Liver (tissue), 9 donors: ENCODE measurements around the gene TRAK1. TPM values are rescaled to one million over a fixed set of nuclear protein-coding genes. Genes with fewer than 3 reads are reported as not detected.

Source experiments
- DNase-seq: peaks from one replicate; pipeline ENCODE4 v3.0.0-alpha.2; 2017; ENCODE audit warnings: low spot score
- H3K27ac ChIP-seq, 2 donors: one replicate each; pipeline ENCODE4 v1.7.0; 2013; ENCODE audit warnings: inconsistent platforms in 2 of 2, low read length in 2 of 2, control low read depth in 1 of 2, low read depth in 1 of 2, mild to moderate bottlenecking in 1 of 2
- H3K27me3 ChIP-seq, 4 donors: one replicate each; pipeline versions ENCODE4 v1.6.1 to v1.7.0; 2013; ENCODE audit warnings: low read length in 3 of 4, inconsistent platforms in 1 of 4, mild to moderate bottlenecking in 1 of 4, moderate library complexity in 1 of 4; ENCODE audit not compliant: control insufficient read depth in 4 of 4, insufficient read depth in 4 of 4
- H3K36me3 ChIP-seq, 4 donors: one replicate each; pipeline versions ENCODE4 v1.6.1 to v1.7.0; 2013; ENCODE audit warnings: low read length in 3 of 4, mild to moderate bottlenecking in 3 of 4, low read depth in 1 of 4, moderate library complexity in 1 of 4; ENCODE audit not compliant: control insufficient read depth in 4 of 4, insufficient read depth in 3 of 4
- H3K4me1 ChIP-seq, 4 donors: one replicate each; pipeline versions ENCODE4 v1.6.1 to v1.7.0; 2013; ENCODE audit warnings: low read length in 3 of 4, mild to moderate bottlenecking in 3 of 4, moderate library complexity in 1 of 4; ENCODE audit not compliant: control insufficient read depth in 4 of 4, insufficient read depth in 4 of 4
- H3K4me3 ChIP-seq, 3 donors: one replicate each; pipeline versions ENCODE4 v1.6.1 to v1.7.0; 2013; ENCODE audit warnings: low read length in 3 of 3, control low read depth in 1 of 3, low read depth in 1 of 3, mild to moderate bottlenecking in 1 of 3
- H3K9ac ChIP-seq, 2 donors: one replicate each; pipeline ENCODE4 v1.7.0; 2013; ENCODE audit warnings: low read length in 2 of 2, mild to moderate bottlenecking in 2 of 2, moderate library complexity in 2 of 2, control low read depth in 1 of 2, low read depth in 1 of 2
- H3K9me3 ChIP-seq, 4 donors: one replicate each; pipeline versions ENCODE4 v1.6.1 to v1.7.0; 2013; ENCODE audit warnings: low read length in 3 of 4; ENCODE audit not compliant: control insufficient read depth in 4 of 4
- ATF3 ChIP-seq: IDR thresholded peaks from 2 replicates; pipeline ENCODE4 v1.6.1; 2016; ENCODE audit warnings: antibody characterized with exemption
- CTCF ChIP-seq: fragments of 150-350 bp; IDR thresholded peaks from 2 replicates; pipeline ENCODE4 v1.5.1; 2017; ENCODE audit warnings: improper control_type of control experiment, low read depth, low read length; ENCODE audit not compliant: missing input control
- EGR1 ChIP-seq, 2 donors: IDR thresholded peaks; 2 replicates each; pipeline ENCODE4 v1.6.1; 2016 to 2018; ENCODE audit warnings: antibody characterized with exemption in 2 of 2, low read depth in 2 of 2
- FOXA1 ChIP-seq: IDR thresholded peaks from 2 replicates; pipeline ENCODE4 v1.6.1; 2016; ENCODE audit warnings: antibody characterized with exemption
- FOXA2 ChIP-seq: IDR thresholded peaks from 2 replicates; pipeline ENCODE4 v1.6.1; 2016; ENCODE audit warnings: antibody characterized with exemption
- GABPA ChIP-seq, 2 donors: IDR thresholded peaks in 1 of 2; conservative IDR thresholded peaks in 1 of 2; 2 replicates each; pipeline ENCODE4 v1.6.1; 2016; ENCODE audit warnings: antibody characterized with exemption in 2 of 2, mild to moderate bottlenecking in 1 of 2, moderate library complexity in 1 of 2
- HNF4A ChIP-seq, 2 donors: conservative IDR thresholded peaks; 2 replicates each; pipeline ENCODE4 v1.6.1; 2016; ENCODE audit warnings: antibody characterized with exemption in 2 of 2, mild to moderate bottlenecking in 2 of 2
- HNF4G ChIP-seq: IDR thresholded peaks from 2 replicates; pipeline ENCODE4 v1.6.1; 2016; ENCODE audit warnings: antibody characterized with exemption
- JUND ChIP-seq, 2 donors: IDR thresholded peaks; 2 replicates each; pipeline ENCODE4 v1.6.1; 2016; ENCODE audit warnings: antibody characterized with exemption in 2 of 2
- MAX ChIP-seq: IDR thresholded peaks from 2 replicates; pipeline ENCODE4 v1.6.1; 2016; ENCODE audit warnings: antibody characterized with exemption
- NR2F2 ChIP-seq: IDR thresholded peaks from 2 replicates; pipeline ENCODE4 v1.6.1; 2016; ENCODE audit warnings: antibody characterized with exemption
- RAD21 ChIP-seq, 2 donors: IDR thresholded peaks; 2 replicates each; pipeline ENCODE4 v1.6.1; 2016; ENCODE audit warnings: antibody characterized with exemption in 2 of 2, mild to moderate bottlenecking in 2 of 2
- RXRA ChIP-seq, 2 donors: IDR thresholded peaks; 2 replicates each; pipeline ENCODE4 v1.6.1; 2017 to 2018; ENCODE audit warnings: antibody characterized with exemption in 2 of 2, mild to moderate bottlenecking in 1 of 2
- SP1 ChIP-seq: IDR thresholded peaks from 2 replicates; pipeline ENCODE4 v1.6.1; 2018; ENCODE audit warnings: antibody characterized with exemption, mild to moderate bottlenecking
- TAF1 ChIP-seq: conservative IDR thresholded peaks from 2 replicates; pipeline ENCODE4 v1.6.1; 2016; ENCODE audit warnings: antibody characterized with exemption, mild to moderate bottlenecking
- YY1 ChIP-seq: IDR thresholded peaks from 2 replicates; pipeline ENCODE4 v1.6.1; 2016; ENCODE audit warnings: antibody characterized with exemption, mild to moderate bottlenecking
- WGBS: extraction: QIAGEN DNeasy Blood & Tissue Kit; methylation state at CpG from one replicate; pipeline ENCODE4 v1.1.7; 2013; 5-methylcytosine and 5-hydroxymethylcytosine counted together
- polyA plus RNA-seq, 2 donors: library from polyadenylated mRNA; stranded (reverse) in 1 of 2; unstranded in 1 of 2; fragments of 200-250 nt in 1 of 2; fragments of >200 nt in 1 of 2; fragmentation: Nextera tagmentation in 1 of 2; extraction: Ambion mirVana in 1 of 2; gene quantifications; one replicate each; pipeline versions ENCODE4 v1.2.1 to v1.2.3, GENCODE V29; 2013 to 2015
- total RNA-seq, 2 donors: library from RNA; depleted of rRNA; stranded (reverse); fragments of >200 nt; gene quantifications; one replicate each; pipeline ENCODE4 v1.2.3, GENCODE V29; 2014
- TF ChIP-seq, protein P1 (sequence below): IDR thresholded peaks from 2 replicates; pipeline ENCODE4 v1.6.1; 2016; ENCODE audit warnings: antibody characterized with exemption
- TF ChIP-seq, protein P2 (sequence below): IDR thresholded peaks from 2 replicates; pipeline ENCODE4 v1.6.1; 2016; ENCODE audit warnings: antibody characterized with exemption, mild to moderate bottlenecking
- donor health status: healthy.
- donor health status: healthy.
- donor health status: healthy.
- donor health status: healthy.
- donor health status: healthy.

The TRAK1 gene
- total and polyA plus RNA-seq, 4 donors, result 3.4 to 21.7 (median 8.6) TPM

DNA sequence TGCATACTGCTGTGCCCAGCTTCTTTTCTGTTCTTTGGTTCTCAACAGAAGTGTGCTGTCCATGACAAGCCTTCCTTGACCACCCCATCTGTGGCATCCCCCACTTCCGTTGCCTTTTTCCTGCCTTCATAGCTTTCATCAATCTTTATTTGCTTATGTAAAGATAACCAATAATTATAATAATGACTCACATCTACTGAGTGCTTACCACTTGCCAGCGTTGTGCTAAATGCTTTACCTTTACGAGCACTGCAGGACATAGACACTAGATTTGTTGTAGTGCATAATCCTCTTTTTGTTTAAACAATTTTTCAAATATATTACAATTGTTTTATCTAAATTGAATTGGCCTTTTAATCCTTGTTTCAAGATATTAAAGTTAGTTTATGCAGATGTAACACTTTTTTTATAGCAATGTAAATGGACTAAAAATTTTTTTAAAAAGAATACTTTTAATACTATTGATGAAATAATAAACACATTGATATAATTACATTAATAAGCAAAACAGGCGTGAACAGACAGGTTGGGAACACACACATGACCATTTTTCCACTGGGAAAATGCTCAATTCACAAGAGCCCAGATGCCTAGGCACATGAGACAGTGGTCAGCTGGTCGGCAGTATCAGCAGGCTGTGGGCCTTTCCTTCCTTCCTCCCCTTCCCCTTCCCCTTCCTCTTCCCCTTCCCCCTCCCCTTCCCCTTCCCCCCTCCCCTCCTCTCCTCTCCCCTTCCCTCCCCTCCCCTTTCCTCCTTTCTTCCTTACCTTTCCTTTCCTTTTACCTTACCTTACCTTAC, 42.5 kb downstream of the TRAK1 start:
- Histone ChIP-seq H3K4me1 (peaks cover 10 to 29% (median 18%) of the 10 kb centered on the region in 4 donors), H3K4me3 (no peak overlapping the region), H3K27ac (no peak overlapping the region), H3K27me3 (no peaks in the 10 kb centered on the region), H3K9ac (no peak overlapping the region), H3K9me3 (no peaks in the 10 kb centered on the region), H3K36me3 (no peaks in the 10 kb centered on the region)
- TF ChIP-seq MAX, result no peak
- no peak for TF ChIP-seq JUND (IDR thresholded peaks at IDR 0.05)
- TF ChIP-seq EGR1 (IDR thresholded peaks at IDR 0.05; ENCODE audit: low read depth in 2 of 2), result no peak
- TF ChIP-seq HNF4G, result no peak
- no peak for TF ChIP-seq RXRA (IDR thresholded peaks at IDR 0.05)
- no peak for TF ChIP-seq YY1
- TF ChIP-seq ATF3, result no peak
- no peak for TF ChIP-seq TAF1
- TF ChIP-seq FOXA2, result no peak
- TF ChIP-seq, protein P1, sequence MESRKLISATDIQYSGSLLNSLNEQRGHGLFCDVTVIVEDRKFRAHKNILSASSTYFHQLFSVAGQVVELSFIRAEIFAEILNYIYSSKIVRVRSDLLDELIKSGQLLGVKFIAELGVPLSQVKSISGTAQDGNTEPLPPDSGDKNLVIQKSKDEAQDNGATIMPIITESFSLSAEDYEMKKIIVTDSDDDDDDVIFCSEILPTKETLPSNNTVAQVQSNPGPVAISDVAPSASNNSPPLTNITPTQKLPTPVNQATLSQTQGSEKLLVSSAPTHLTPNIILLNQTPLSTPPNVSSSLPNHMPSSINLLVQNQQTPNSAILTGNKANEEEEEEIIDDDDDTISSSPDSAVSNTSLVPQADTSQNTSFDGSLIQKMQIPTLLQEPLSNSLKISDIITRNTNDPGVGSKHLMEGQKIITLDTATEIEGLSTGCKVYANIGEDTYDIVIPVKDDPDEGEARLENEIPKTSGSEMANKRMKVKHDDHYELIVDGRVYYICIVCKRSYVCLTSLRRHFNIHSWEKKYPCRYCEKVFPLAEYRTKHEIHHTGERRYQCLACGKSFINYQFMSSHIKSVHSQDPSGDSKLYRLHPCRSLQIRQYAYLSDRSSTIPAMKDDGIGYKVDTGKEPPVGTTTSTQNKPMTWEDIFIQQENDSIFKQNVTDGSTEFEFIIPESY, result no peak
- no peak for TF ChIP-seq HNF4A (conservative IDR thresholded peaks at IDR 0.05)
- TF ChIP-seq, protein P2, sequence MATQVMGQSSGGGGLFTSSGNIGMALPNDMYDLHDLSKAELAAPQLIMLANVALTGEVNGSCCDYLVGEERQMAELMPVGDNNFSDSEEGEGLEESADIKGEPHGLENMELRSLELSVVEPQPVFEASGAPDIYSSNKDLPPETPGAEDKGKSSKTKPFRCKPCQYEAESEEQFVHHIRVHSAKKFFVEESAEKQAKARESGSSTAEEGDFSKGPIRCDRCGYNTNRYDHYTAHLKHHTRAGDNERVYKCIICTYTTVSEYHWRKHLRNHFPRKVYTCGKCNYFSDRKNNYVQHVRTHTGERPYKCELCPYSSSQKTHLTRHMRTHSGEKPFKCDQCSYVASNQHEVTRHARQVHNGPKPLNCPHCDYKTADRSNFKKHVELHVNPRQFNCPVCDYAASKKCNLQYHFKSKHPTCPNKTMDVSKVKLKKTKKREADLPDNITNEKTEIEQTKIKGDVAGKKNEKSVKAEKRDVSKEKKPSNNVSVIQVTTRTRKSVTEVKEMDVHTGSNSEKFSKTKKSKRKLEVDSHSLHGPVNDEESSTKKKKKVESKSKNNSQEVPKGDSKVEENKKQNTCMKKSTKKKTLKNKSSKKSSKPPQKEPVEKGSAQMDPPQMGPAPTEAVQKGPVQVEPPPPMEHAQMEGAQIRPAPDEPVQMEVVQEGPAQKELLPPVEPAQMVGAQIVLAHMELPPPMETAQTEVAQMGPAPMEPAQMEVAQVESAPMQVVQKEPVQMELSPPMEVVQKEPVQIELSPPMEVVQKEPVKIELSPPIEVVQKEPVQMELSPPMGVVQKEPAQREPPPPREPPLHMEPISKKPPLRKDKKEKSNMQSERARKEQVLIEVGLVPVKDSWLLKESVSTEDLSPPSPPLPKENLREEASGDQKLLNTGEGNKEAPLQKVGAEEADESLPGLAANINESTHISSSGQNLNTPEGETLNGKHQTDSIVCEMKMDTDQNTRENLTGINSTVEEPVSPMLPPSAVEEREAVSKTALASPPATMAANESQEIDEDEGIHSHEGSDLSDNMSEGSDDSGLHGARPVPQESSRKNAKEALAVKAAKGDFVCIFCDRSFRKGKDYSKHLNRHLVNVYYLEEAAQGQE, result no peak
- TF ChIP-seq FOXA1, result no peak
- TF ChIP-seq GABPA (IDR thresholded peaks at IDR 0.05 in 1 of 2, conservative IDR thresholded peaks at IDR 0.05 in 1 of 2), result no peak
- TF ChIP-seq NR2F2, result no peak
- TF ChIP-seq RAD21 (IDR thresholded peaks at IDR 0.05), result no peak
- no peak for TF ChIP-seq SP1
- TF ChIP-seq CTCF, result no peak
- no peak for DNase-seq
- WGBS, result 81% methylated on average over 5 of the region's 5 CpGs
